GM21717 (cell line): ENCODE results near the gene SERINC4.

ENCODE experiments used
- ATAC-seq: cut with Tn5 transposase; IDR thresholded peaks from one replicate; pipeline ENCODE4 v1.9.1; 2021; ENCODE audit warnings: mild to moderate bottlenecking, moderate library complexity; ENCODE audit not compliant: unreplicated experiment

The SERINC4 gene

GRCh38 chr15:43799209-43799944, 643 bp downstream of the SERINC4 start:
- no peak for ATAC-seq

DNA sequence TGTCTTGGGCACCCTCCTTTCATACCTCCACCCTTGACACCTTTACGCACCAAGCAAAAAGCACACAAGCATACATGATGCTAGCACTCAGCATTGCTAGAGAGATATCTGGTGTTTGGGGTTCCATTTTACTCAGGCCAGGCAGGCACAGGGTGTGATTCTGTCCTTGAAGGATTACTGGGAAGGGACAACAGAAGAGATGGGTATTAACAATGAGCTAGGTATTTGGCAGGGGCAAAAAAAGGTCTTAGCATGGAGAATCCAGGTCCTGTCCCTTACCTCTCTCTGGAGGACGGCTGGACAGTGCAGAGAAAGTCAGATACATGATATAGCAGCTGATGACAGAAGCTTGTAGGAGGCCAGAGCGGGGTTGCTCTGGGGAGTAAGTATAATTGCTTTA, 3.5 kb downstream of the SERINC4 start:
- no peak for ATAC-seq

DNA sequence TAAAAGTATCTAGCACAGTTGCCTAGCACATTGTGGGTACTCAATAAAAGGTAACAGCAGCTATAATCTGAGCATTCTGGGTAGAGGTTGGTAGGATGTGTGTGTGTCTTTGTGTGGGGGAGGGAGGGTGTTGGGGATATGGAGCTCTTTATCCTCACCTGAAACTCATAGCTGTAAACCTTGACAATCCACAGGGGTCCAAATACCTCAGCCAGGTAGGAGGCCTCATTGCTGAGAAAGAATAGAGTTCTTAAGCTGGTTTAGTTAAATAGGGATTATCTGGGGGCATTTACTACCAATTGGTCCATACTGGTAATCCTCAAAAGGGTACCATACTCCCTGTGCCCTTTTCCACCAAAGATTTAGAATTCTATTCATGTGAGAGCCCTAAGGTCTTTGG, 4.0 kb downstream of the SERINC4 start:
- ATAC-seq = no peak

GRCh38 chr15:43795197-43795596, 4.8 kb downstream of the SERINC4 start:
- ATAC-seq = no peak

- no peak for ATAC-seq
Measured at GRCh38 chr15:43794269-43795037, 5.6 kb downstream of the SERINC4 start.

- ATAC-seq = no peak
Measured at GRCh38 chr15:43793647-43794046, 6.4 kb downstream of the SERINC4 start.

DNA sequence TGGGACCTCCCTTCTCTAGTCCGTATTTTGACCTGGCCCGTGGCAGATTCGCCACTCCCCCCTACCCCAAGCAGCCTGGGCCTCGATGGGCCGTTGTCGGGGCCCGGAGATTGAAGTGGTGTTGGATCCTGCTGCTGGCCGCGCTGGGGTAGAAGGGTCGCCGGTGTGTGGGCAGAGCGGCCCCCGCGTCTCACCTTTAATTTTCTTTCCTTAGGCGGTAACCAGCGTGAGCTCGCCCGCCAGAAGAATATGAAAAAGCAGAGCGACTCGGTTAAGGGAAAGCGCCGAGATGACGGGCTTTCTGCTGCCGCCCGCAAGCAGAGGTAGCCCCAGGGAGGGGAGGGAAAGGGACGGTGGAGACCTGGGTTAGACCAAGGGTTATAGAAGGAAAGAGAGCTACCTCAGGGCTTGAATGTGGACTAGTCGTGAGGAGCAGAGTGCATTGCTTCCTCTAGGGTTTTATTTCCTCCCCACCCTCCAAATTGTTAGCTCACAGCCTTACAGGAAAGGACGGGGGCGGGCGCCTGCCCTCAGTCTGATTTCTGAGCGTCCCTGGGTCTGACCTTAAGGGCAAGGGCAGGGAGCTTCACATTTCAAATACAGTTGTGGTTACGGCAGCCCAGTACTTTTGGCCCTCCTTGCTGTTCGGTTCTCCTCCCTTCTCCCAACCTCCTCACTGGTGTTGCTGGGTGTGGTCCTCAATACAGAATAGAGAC, 7.1 kb downstream of the SERINC4 start:
- no peak for ATAC-seq

GRCh38 chr15:43791993-43792760, 7.8 kb downstream of the SERINC4 start, which contains the start of gene SERF2:
Gene SERF2, plus strand, starts transcription at chr15:43792320. Its CDS starts 57 bp downstream, at chr15:43792377.
- ATAC-seq = peak; percentile 72

DNA sequence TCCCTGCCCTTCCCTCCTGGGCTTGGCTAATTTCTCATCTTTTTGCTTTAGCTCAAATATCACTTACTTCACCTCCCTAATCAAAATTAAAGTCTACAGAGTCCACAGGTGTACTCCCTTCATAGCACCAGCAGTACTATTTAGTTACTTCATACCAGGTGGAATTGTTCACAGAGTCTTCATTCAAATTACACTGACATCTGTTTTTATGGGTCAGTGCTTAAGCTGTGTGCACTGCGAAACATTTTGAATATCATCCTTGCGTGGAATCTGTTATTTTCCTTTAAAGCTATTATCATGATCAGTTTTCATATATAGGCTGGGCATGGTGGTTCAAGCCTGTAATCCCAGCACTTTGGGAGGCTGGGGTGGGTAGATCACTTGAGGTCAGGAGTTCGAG, 10.6 kb downstream of the SERINC4 start:
- no peak for ATAC-seq

- no peak for ATAC-seq
Measured at GRCh38 chr15:43779016-43779415, 21.0 kb downstream of the SERINC4 start.

GRCh38 chr15:43777267-43777914, 22.6 kb downstream of the SERINC4 start:
- peak; percentile 51 for ATAC-seq

- peak; percentile 34 for ATAC-seq
Measured at GRCh38 chr15:43776718-43777266, 23.2 kb downstream of the SERINC4 start, which contains the start of gene ELL3. Gene ELL3, minus strand, starts transcription at chr15:43776966. Its CDS starts 65 bp downstream, at chr15:43776901.

GRCh38 chr15:43776101-43776717, 23.8 kb downstream of the SERINC4 start:
- peak; percentile 52 for ATAC-seq

DNA sequence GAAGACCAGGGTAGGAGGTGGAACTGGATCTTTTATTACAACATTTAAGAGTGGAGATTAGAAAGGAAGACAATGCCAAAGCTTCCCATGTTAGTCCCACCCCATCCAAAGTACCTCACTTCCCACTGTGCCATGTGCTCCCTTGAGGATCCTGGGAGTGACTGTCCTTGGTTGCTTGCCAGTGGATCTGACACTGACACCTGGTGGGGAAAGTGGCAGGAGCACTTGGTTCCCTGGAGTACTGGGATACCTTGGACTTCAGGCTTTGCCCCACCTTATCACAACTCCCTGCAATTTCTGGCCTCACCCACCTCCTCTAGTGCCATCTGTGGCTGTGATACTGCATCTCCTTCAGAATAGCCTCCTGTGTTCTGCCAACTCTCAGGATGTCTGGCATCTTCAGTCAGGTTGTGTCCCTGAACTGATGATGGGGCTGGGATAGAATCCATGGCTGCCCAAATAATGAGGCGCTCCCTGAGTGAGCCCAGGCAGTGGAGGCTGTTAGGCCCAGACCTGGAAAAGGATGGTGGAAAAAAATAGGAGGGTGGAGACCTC, 24.5 kb downstream of the SERINC4 start:
- no peak for ATAC-seq

DNA sequence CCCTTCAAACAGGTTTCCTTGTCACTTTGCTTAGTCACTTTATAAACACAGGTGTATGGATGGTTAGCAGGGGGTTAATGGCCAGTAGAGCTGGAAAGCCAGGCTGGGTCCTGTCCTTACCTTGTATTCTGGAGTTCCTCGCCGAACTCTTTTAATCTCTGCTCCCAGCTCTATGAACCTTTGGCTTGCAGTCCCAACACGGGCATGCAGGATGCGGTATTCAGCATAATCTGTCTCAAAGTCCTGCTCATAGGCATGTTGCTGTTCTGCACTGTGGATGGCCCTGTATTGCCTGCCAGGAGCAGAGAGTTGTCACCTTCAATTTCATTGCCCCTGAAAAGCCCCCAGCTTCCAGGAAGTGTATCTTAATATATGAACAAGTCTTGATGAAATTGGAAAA, 26.0 kb downstream of the SERINC4 start:
- ATAC-seq = no peak

GRCh38 chr15:43772624-43773023, 27.4 kb downstream of the SERINC4 start:
- no peak for ATAC-seq

DNA sequence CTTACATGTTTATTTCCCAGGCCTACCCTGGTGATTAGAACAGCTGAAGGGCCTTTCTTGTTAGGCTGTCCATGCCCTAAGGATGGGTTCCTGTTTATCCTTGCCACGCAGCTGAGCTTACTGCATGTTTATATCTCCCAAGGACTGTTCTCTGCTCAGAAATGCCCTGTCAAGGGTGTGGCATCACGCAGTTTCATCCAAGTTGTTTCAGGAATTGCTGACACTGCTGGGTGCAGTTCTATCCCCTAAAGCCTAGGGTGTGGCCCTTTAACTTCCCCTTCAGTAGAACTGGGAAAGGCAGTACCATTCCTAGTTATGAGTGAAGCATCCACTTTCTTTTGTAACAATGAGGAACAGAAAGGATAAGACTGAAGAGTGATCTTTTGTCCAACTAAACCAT, 28.2 kb downstream of the SERINC4 start:
- no peak for ATAC-seq

GRCh38 chr15:43769584-43770228, 30.3 kb downstream of the SERINC4 start:
- ATAC-seq = no peak
